ENCODE data around the gene OOSP1. TPM values are rescaled to one million over a fixed set of nuclear protein-coding genes. Genes with fewer than 3 reads are reported as not detected.

OOSP1 gene
- total and polyA plus RNA-seq, 12 donors: not detected

- H3K36me3 ChIP-seq: no peaks in the 10 kb centered on the region
- no peaks in the 10 kb centered on the region for H3K27me3 ChIP-seq
- ATAC-seq (no peak), DNase-seq (no peak)
- H3K9me3 ChIP-seq: no peaks in the 10 kb centered on the region
- no peaks in the 10 kb centered on the region for H3K4me1 ChIP-seq
- H3K27ac ChIP-seq: no peak overlapping the region
- TF ChIP-seq, protein P1, sequence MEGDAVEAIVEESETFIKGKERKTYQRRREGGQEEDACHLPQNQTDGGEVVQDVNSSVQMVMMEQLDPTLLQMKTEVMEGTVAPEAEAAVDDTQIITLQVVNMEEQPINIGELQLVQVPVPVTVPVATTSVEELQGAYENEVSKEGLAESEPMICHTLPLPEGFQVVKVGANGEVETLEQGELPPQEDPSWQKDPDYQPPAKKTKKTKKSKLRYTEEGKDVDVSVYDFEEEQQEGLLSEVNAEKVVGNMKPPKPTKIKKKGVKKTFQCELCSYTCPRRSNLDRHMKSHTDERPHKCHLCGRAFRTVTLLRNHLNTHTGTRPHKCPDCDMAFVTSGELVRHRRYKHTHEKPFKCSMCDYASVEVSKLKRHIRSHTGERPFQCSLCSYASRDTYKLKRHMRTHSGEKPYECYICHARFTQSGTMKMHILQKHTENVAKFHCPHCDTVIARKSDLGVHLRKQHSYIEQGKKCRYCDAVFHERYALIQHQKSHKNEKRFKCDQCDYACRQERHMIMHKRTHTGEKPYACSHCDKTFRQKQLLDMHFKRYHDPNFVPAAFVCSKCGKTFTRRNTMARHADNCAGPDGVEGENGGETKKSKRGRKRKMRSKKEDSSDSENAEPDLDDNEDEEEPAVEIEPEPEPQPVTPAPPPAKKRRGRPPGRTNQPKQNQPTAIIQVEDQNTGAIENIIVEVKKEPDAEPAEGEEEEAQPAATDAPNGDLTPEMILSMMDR (IDR thresholded peaks at IDR 0.05): no peak
- no peak overlapping the region for H3K4me3 ChIP-seq
- WGBS, 2 donors: 94 to 97% methylated on average over 1 of the region's 1 CpG
- intact Hi-C loops (cut with DNase I): no loop called here
These were observed 67.1 kb downstream of the OOSP1 start for GRCh38 chr11:60005360-60005759.

Other genes with a start within 250 kb of the OOSP1 start
- gene OR10V1, start 224.6 kb upstream of the OOSP1 start, total RNA-seq: not detected
- gene OR10V1, start 224.6 kb upstream of the OOSP1 start, polyA plus RNA-seq: not detected
- gene STX3, start 183.1 kb upstream of the OOSP1 start, total RNA-seq: 10 to 100 TPM in 3 of 10 donors, 1 to 10 TPM in 7; 5.4 to 12.8 (median 8.1) TPM
- gene STX3, start 183.1 kb upstream of the OOSP1 start, polyA plus RNA-seq: 10 to 100 TPM; 10.8 to 11.9 TPM
- gene MRPL16, start 127.7 kb upstream of the OOSP1 start, total RNA-seq: 100 to 1,000 TPM in 1 of 10 donors, 10 to 100 TPM in 9; 69.9 to 108 (median 89.8) TPM
- gene MRPL16, start 127.7 kb upstream of the OOSP1 start, polyA plus RNA-seq: 10 to 100 TPM; 70.0 to 86.5 TPM
- gene CBLIF, start 92.9 kb upstream of the OOSP1 start, total RNA-seq: not detected
- gene CBLIF, start 92.9 kb upstream of the OOSP1 start, polyA plus RNA-seq: not detected
- gene TCN1, start 71.9 kb upstream of the OOSP1 start, total RNA-seq: 1 to 10 TPM in 1 of 10 donors, under 1 TPM in 1, not detected in 8; 0.18 to 1.2 TPM
- under 1 TPM in 1 of 2 donors, not detected in 1; 0.32 TPM for gene TCN1, start 71.9 kb upstream of the OOSP1 start, polyA plus RNA-seq
- not detected for gene OOSP3, start 59.6 kb upstream of the OOSP1 start, total RNA-seq
- gene OOSP3, start 59.6 kb upstream of the OOSP1 start, polyA plus RNA-seq: not detected
- gene OOSP4A, start 25.6 kb downstream of the OOSP1 start, total RNA-seq: not detected
- gene OOSP4A, start 25.6 kb downstream of the OOSP1 start, polyA plus RNA-seq: not detected
- gene OOSP4B, start 78.7 kb downstream of the OOSP1 start, total RNA-seq: not detected
- not detected for gene OOSP4B, start 78.7 kb downstream of the OOSP1 start, polyA plus RNA-seq
- gene OOSP2, start 102.0 kb downstream of the OOSP1 start, total RNA-seq: not detected
- gene OOSP2, start 102.0 kb downstream of the OOSP1 start, polyA plus RNA-seq: not detected
- under 1 TPM in 1 of 10 donors, not detected in 9; 0.25 TPM for gene MS4A3, start 118.2 kb downstream of the OOSP1 start, total RNA-seq
- gene MS4A3, start 118.2 kb downstream of the OOSP1 start, polyA plus RNA-seq: not detected
- under 1 TPM in 7 of 10 donors, not detected in 3; 0.20 to 0.79 (median 0.51) TPM for gene MS4A2, start 150.2 kb downstream of the OOSP1 start, total RNA-seq
- under 1 TPM in 1 of 2 donors, not detected in 1; 0.06 TPM for gene MS4A2, start 150.2 kb downstream of the OOSP1 start, polyA plus RNA-seq
- gene MS4A6A, start 244.7 kb downstream of the OOSP1 start, total RNA-seq: 100 to 1,000 TPM in 1 of 10 donors, 10 to 100 TPM in 7, 1 to 10 TPM in 2; 7.9 to 168 (median 18.6) TPM
- 10 to 100 TPM; 21.5 to 25.6 TPM for gene MS4A6A, start 244.7 kb downstream of the OOSP1 start, polyA plus RNA-seq